ENCODE data around the gene CARF.
A peak's percentile ranks its signal among the peaks of the same experiment; 100 is the strongest.

The CARF gene

DNA sequence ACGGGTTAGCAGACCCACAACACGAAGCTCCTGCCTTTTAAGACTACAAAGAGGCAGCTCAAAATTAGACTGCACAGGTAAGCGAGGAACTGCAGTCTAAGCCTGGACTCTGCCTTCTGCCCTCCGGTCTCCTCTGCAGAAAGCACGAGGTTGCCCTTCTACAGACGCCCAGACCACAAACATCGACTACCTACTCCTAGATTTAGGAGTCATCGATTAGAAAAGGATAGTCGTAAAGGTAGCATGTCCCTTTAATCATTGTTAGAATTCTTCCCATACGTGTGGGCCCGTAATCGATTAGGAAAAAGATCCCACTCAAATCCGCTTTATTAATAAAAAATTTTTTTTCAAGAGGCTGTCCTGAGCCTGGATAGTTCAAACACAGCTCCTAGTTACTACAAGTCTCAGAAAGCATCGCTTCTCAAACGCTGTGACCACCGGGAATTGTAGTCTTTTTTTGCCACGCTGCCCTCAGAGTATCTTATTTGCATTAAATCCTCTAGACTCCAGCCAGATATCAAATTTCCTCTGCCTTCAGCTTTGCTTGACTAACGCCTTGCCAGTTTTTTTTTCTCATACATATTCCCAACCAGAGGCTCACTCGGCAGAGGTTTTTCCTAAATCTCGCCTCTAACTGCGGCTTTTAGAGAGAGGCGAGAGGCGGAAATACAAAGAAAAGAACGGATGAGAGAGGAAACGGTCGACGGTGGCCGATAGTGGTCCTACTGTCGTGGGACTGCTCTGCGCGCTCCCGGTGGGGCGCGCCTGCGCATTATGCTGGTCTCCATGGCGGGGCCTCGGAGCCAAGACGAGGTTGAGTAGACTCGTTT is at the start of gene CARF, which contains the start of gene WDR12 (continued):
- TF ChIP-seq ZNF530 (tag by site-specific recombination; IDR thresholded peaks at IDR 0.05; ENCODE audit: low read depth) (no peak), ZNF664 (tag by site-specific recombination; IDR thresholded peaks at IDR 0.05) (no peak), ZNF701 (tag by site-specific recombination; IDR thresholded peaks at IDR 0.05) (no peak), ZNF555 (tag by site-specific recombination; conservative IDR thresholded peaks at IDR 0.05) (no peak), ZNF37A (tag by site-specific recombination; IDR thresholded peaks at IDR 0.05) (no peak), EGR2 (tag by site-specific recombination; IDR thresholded peaks at IDR 0.05; ENCODE audit: low read depth) (no peak), ZNF112 (tag by site-specific recombination; IDR thresholded peaks at IDR 0.05) (no peak), HIC1 (tag by site-specific recombination; IDR thresholded peaks at IDR 0.05) (no peak), HOXC10 (CRISPR knock-in tag; IDR thresholded peaks at IDR 0.05) (no peak), ZNF114 (tag by site-specific recombination; IDR thresholded peaks at IDR 0.05) (no peak), GLI4 (tag by site-specific recombination; IDR thresholded peaks at IDR 0.05) (no peak), ZNF335 (tag by site-specific recombination; conservative IDR thresholded peaks at IDR 0.05) (peak; percentile 95), ZNF19 (tag by site-specific recombination; IDR thresholded peaks at IDR 0.05; ENCODE audit: low read depth) (no peak), OVOL3 (tag by site-specific recombination; IDR thresholded peaks at IDR 0.05) (no peak; the same call in 1 of the 2 replicates), ZNF266 (tag by site-specific recombination; IDR thresholded peaks at IDR 0.05; ENCODE audit: low read depth) (no peak), OSR2 (tag by site-specific recombination; IDR thresholded peaks at IDR 0.05) (no peak), GLIS1 (tag by site-specific recombination; IDR thresholded peaks at IDR 0.05) (peak; percentile 44; the same call in 1 of the 2 replicates), SP2 (tag by site-specific recombination; IDR thresholded peaks at IDR 0.05) (no peak), ZNF202 (tag by site-specific recombination; IDR thresholded peaks at IDR 0.05; ENCODE audit: borderline replicate concordance) (no peak), ZNF184 (tag by site-specific recombination; IDR thresholded peaks at IDR 0.05) (no peak), ZNF600 (tag by site-specific recombination; IDR thresholded peaks at IDR 0.05) (peak; percentile 21; the same call in 1 of the 2 replicates), ZNF280C (tag by site-specific recombination; IDR thresholded peaks at IDR 0.05) (no peak), ZNF416 (tag by site-specific recombination; IDR thresholded peaks at IDR 0.05) (no peak), HOXA7 (CRISPR knock-in tag; IDR thresholded peaks at IDR 0.05; ENCODE audit: borderline replicate concordance) (no peak), ZNF501 (tag by site-specific recombination; IDR thresholded peaks at IDR 0.05) (peak; percentile 11; the same call in 1 of the 2 replicates)
- TF ChIP-seq, protein P1, sequence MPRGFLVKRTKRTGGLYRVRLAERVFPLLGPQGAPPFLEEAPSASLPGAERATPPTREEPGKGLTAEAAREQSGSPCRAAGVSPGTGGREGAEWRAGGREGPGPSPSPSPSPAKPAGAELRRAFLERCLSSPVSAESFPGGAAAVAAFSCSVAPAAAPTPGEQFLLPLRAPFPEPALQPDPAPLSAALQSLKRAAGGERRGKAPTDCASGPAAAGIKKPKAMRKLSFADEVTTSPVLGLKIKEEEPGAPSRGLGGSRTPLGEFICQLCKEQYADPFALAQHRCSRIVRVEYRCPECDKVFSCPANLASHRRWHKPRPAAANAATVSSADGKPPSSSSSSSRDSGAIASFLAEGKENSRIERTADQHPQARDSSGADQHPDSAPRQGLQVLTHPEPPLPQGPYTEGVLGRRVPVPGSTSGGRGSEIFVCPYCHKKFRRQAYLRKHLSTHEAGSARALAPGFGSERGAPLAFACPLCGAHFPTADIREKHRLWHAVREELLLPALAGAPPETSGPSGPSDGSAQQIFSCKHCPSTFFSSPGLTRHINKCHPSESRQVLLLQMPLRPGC (tag by site-specific recombination; IDR thresholded peaks at IDR 0.05) = no peak
- TF ChIP-seq, protein P2, sequence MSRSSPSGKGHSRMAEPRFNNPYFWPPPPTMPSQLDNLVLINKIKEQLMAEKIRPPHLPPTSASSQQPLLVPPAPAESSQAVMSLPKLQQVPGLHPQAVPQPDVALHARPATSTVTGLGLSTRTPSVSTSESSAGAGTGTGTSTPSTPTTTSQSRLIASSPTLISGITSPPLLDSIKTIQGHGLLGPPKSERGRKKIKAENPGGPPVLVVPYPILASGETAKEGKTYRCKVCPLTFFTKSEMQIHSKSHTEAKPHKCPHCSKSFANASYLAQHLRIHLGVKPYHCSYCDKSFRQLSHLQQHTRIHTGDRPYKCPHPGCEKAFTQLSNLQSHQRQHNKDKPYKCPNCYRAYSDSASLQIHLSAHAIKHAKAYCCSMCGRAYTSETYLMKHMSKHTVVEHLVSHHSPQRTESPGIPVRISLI (tag by site-specific recombination; IDR thresholded peaks at IDR 0.05) = 0 out of 2 replicates have a peak, but pooled peaks have one; percentile 17
- TF ChIP-seq, protein P3, sequence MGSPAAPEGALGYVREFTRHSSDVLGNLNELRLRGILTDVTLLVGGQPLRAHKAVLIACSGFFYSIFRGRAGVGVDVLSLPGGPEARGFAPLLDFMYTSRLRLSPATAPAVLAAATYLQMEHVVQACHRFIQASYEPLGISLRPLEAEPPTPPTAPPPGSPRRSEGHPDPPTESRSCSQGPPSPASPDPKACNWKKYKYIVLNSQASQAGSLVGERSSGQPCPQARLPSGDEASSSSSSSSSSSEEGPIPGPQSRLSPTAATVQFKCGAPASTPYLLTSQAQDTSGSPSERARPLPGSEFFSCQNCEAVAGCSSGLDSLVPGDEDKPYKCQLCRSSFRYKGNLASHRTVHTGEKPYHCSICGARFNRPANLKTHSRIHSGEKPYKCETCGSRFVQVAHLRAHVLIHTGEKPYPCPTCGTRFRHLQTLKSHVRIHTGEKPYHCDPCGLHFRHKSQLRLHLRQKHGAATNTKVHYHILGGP (tag by site-specific recombination; IDR thresholded peaks at IDR 0.05) = no peak
- TF ChIP-seq, protein P4, sequence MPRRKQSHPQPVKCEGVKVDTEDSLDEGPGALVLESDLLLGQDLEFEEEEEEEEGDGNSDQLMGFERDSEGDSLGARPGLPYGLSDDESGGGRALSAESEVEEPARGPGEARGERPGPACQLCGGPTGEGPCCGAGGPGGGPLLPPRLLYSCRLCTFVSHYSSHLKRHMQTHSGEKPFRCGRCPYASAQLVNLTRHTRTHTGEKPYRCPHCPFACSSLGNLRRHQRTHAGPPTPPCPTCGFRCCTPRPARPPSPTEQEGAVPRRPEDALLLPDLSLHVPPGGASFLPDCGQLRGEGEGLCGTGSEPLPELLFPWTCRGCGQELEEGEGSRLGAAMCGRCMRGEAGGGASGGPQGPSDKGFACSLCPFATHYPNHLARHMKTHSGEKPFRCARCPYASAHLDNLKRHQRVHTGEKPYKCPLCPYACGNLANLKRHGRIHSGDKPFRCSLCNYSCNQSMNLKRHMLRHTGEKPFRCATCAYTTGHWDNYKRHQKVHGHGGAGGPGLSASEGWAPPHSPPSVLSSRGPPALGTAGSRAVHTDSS (tag by site-specific recombination; IDR thresholded peaks at IDR 0.05) = no peak; the same call in none of the 2 replicates

Measured in HEK293 (cell line).